OCI-LY3 (cell line): ENCODE data around the gene DCAF17.
"Not testable (repeated sequence)": the region's sequence is repeated elsewhere in the genome, so short reads cannot be mapped to it uniquely, and the experiment has no call there.

Experiments used
- H2AFZ ChIP-seq: fragments of 200-600, 300-600 bp; shearing (Covaris generic); 2 replicates; pipeline ENCODE4 v1.6.0; 2014; ENCODE audit warnings: antibody characterized with exemption, low read depth, low read length
- H3K27ac ChIP-seq: fragments of 200-600, 300-600 bp; sonication (generic); 2 replicates; pipeline ENCODE4 v1.5.1; 2014; ENCODE audit warnings: mild to moderate bottlenecking, low read length, moderate library complexity, mixed read lengths
- H3K27me3 ChIP-seq: fragments of 200-600, 300-600 bp; sonication (generic); 2 replicates; pipeline ENCODE4 v1.6.1; 2014; ENCODE audit warnings: low read depth, low read length, mixed read lengths
- H3K36me3 ChIP-seq: fragments of 200-600, 300-600 bp; sonication (generic); replicated peaks from 2 replicates; pipeline ENCODE3; 2014; ENCODE audit warnings: low read depth, low read length, mixed read lengths
- H3K4me1 ChIP-seq: fragments of 300-600, 200-600 bp; sonication (generic); 2 replicates; pipeline ENCODE4 v1.6.1; 2014; ENCODE audit warnings: low read length, mixed read lengths
- H3K4me2 ChIP-seq: fragments of 200-600, 300-600 bp; sonication (generic); 2 replicates; pipeline ENCODE4 v1.6.1; 2014; ENCODE audit warnings: low read length, mixed read lengths
- H3K4me3 ChIP-seq: fragments of 300-600, 200-600 bp; sonication (generic); 2 replicates; pipeline ENCODE4 v1.5.1; 2014; ENCODE audit warnings: antibody characterized with exemption, mild to moderate bottlenecking, low read length, moderate library complexity
- H3K79me2 ChIP-seq: fragments of 300-600, 200-600 bp; shearing (Covaris generic); 2 replicates; pipeline ENCODE4 v1.6.1; 2014; ENCODE audit warnings: mild to moderate bottlenecking, low read length, mixed read lengths
- H3K9ac ChIP-seq: fragments of 300-600, 200-600 bp; shearing (Covaris generic); 2 replicates; pipeline ENCODE4 v1.6.0; 2014; ENCODE audit warnings: mild to moderate bottlenecking, low read length, moderate library complexity
- H3K9me3 ChIP-seq: fragments of 200-600, 300-600 bp; shearing (Covaris generic); 2 replicates; pipeline ENCODE4 v1.6.1; 2014; ENCODE audit warnings: low read length, mixed read lengths; ENCODE audit not compliant: insufficient read depth
- H4K20me1 ChIP-seq: fragments of 200-600, 300-600 bp; sonication (generic); 2 replicates; pipeline ENCODE4 v1.6.1; 2016; ENCODE audit warnings: low read length, mixed read lengths; ENCODE audit not compliant: insufficient read depth
- EZH2phosphoT487 ChIP-seq: fragments of 200-600 bp; shearing (Covaris generic); IDR thresholded peaks from 2 replicates; pipeline ENCODE4 v1.6.1; 2018; ENCODE audit warnings: antibody characterized with exemption, mixed run types, low read depth
- TF ChIP-seq, protein P1 (sequence below): fragments of 200-600, 300-600 bp; sonication (generic); IDR thresholded peaks from 2 replicates; pipeline ENCODE4 v1.5.1; 2014; ENCODE audit warnings: antibody characterized with exemption, low read length, low read depth

DCAF17 gene

GRCh38 chr2:171487201-171487600 is 53.2 kb downstream of the DCAF17 start:
- Histone ChIP-seq H3K27me3 (no peaks in the 10 kb centered on the region), H4K20me1 (no peaks in the 10 kb centered on the region), H3K4me1 (no peaks in the 10 kb centered on the region), H3K79me2 (no peaks in the 10 kb centered on the region), H3K36me3 (peaks cover 9% of the 10 kb centered on the region), H3K9me3 (no peaks in the 10 kb centered on the region), H3K4me3 (no peak overlapping the region), H3K4me2 (no peak overlapping the region), H2AFZ (no peak overlapping the region), H3K27ac (no peak overlapping the region), H3K9ac (no peak overlapping the region)
- TF ChIP-seq, protein P1, sequence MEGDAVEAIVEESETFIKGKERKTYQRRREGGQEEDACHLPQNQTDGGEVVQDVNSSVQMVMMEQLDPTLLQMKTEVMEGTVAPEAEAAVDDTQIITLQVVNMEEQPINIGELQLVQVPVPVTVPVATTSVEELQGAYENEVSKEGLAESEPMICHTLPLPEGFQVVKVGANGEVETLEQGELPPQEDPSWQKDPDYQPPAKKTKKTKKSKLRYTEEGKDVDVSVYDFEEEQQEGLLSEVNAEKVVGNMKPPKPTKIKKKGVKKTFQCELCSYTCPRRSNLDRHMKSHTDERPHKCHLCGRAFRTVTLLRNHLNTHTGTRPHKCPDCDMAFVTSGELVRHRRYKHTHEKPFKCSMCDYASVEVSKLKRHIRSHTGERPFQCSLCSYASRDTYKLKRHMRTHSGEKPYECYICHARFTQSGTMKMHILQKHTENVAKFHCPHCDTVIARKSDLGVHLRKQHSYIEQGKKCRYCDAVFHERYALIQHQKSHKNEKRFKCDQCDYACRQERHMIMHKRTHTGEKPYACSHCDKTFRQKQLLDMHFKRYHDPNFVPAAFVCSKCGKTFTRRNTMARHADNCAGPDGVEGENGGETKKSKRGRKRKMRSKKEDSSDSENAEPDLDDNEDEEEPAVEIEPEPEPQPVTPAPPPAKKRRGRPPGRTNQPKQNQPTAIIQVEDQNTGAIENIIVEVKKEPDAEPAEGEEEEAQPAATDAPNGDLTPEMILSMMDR = no peak
- no peak for TF ChIP-seq EZH2phosphoT487

- H3K79me2 ChIP-seq = no peaks in the 10 kb centered on the region
- peaks cover 7% of the 10 kb centered on the region for H3K36me3 ChIP-seq
- H3K4me3 ChIP-seq = no peak overlapping the region
- TF ChIP-seq EZH2phosphoT487 = no peak
- TF ChIP-seq, protein P1 = no peak
- no peak overlapping the region for H3K9ac ChIP-seq
- no peaks in the 10 kb centered on the region for H3K9me3 ChIP-seq
- no peaks in the 10 kb centered on the region for H3K27me3 ChIP-seq
- no peak overlapping the region for H3K27ac ChIP-seq
- H3K4me2 ChIP-seq = no peak overlapping the region
- H4K20me1 ChIP-seq = no peaks in the 10 kb centered on the region
- no peak overlapping the region for H2AFZ ChIP-seq
- H3K4me1 ChIP-seq = no peaks in the 10 kb centered on the region
These were observed 53.8 kb downstream of the DCAF17 start for GRCh38 chr2:171487803-171488259.

DNA sequence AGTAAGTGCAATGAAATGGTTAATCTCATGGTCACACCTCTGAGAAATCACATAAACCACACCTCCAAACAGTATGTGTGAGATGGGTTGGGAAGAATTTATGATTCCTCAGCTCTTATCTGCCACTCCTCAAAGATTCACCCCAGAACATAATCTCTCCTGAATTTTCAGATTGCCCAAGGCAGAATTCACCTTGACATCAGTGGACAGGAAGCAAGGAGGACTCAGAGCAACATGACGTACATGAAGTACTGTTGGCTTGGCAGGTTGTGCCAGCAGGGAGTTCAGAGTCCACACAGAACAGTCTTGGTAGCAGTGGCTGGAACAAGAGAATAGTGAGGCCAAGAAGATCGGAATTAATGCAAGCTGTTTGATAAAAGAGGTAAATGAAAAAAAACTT is 56.6 kb downstream of the DCAF17 start:
- no peaks in the 10 kb centered on the region for H3K27me3 ChIP-seq
- TF ChIP-seq EZH2phosphoT487 = no peak
- no peaks in the 10 kb centered on the region for H3K79me2 ChIP-seq
- no peaks in the 10 kb centered on the region for H3K9me3 ChIP-seq
- H3K36me3 ChIP-seq = no peaks in the 10 kb centered on the region
- peaks cover 8% of the 10 kb centered on the region for H3K4me1 ChIP-seq
- no peak overlapping the region for H3K4me2 ChIP-seq
- no peak overlapping the region for H3K4me3 ChIP-seq
- H3K9ac ChIP-seq = no peak overlapping the region
- H4K20me1 ChIP-seq = no peaks in the 10 kb centered on the region
- H3K27ac ChIP-seq = no peak overlapping the region
- no peak overlapping the region for H2AFZ ChIP-seq

DNA sequence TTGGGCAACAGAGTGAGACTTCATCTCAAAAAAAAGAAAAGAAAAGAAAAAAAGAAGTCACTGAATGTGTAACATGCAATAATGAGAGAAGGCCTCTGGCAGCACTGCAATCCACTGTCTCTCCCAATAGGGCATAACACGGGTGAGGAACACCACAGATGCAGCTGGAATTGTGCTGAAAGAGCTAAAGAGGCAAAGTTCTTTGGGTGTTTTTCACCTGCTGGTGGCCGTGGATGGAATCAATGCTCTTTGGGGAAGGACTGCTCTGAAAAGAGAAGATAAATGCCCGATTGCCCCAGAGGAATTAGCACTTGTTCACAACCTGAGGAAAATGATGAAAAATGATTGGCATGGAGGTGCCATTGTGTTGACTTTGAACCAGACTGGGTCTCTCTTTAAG is 57.3 kb downstream of the DCAF17 start:
- H3K4me3 ChIP-seq = no peak overlapping the region
- H3K4me2 ChIP-seq = no peak overlapping the region
- no peaks in the 10 kb centered on the region for H3K27me3 ChIP-seq
- H4K20me1 ChIP-seq = no peaks in the 10 kb centered on the region
- H3K4me1 ChIP-seq = peaks cover 10% of the 10 kb centered on the region
- H3K9ac ChIP-seq = no peak overlapping the region
- TF ChIP-seq, protein P1 = no peak
- TF ChIP-seq EZH2phosphoT487 = no peak
- no peaks in the 10 kb centered on the region for H3K36me3 ChIP-seq
- no peak overlapping the region for H3K27ac ChIP-seq
- H3K79me2 ChIP-seq = no peaks in the 10 kb centered on the region
- H3K9me3 ChIP-seq = no peaks in the 10 kb centered on the region
- no peak overlapping the region for H2AFZ ChIP-seq

DNA sequence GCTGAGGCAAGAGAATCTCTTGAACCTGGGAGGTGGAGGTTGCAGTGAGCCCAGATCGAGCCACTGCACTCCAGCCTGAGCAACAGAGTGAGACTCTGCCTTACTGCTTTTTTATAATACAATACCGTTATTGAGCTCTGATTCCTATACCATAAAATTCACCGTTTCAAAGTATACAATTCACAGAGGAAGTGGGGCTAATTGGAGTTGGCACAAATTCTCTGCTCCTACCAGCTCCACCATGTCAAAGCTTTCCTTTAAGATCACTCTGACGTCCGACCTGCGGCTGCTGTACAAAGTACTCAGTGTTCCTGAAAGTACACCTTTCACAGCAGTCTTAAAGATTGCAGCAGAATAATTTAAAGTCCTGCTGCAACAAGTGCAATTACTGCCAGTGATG is 58.6 kb downstream of the DCAF17 start:
- no peaks in the 10 kb centered on the region for H4K20me1 ChIP-seq
- TF ChIP-seq, protein P1 = no peak
- no peak for TF ChIP-seq EZH2phosphoT487
- no peak overlapping the region for H2AFZ ChIP-seq
- no peak overlapping the region for H3K9ac ChIP-seq
- H3K27me3 ChIP-seq = no peaks in the 10 kb centered on the region
- no peak overlapping the region for H3K4me3 ChIP-seq
- no peak overlapping the region for H3K4me2 ChIP-seq
- H3K36me3 ChIP-seq = peaks cover 2% of the 10 kb centered on the region
- peaks cover 10% of the 10 kb centered on the region for H3K4me1 ChIP-seq
- H3K9me3 ChIP-seq = no peaks in the 10 kb centered on the region
- H3K27ac ChIP-seq = no peak overlapping the region
- no peaks in the 10 kb centered on the region for H3K79me2 ChIP-seq

GRCh38 chr2:171497664-171498063 is 63.6 kb downstream of the DCAF17 start:
- not testable (repeated sequence) for H3K27ac ChIP-seq, H3K4me3 ChIP-seq, H3K4me2 ChIP-seq, H3K36me3 ChIP-seq, H3K79me2 ChIP-seq, H3K9ac ChIP-seq, H4K20me1 ChIP-seq, H3K9me3 ChIP-seq, H2AFZ ChIP-seq, H3K27me3 ChIP-seq
- peaks cover 10% of the 10 kb centered on the region for H3K4me1 ChIP-seq
